H1 (cell line): ENCODE results near the gene KIF26A. TPM values are rescaled to one million over a fixed set of nuclear protein-coding genes. Genes with fewer than 3 reads are reported as not detected.
A peak's percentile ranks its signal among the peaks of the same experiment; 100 is the strongest.

ENCODE experiments used
- CTCF ChIA-PET: fragments of 300-600 bp; sonication (Branson Sonifier 250); formaldehyde crosslinking; loops from one replicate; lab custom pipeline; 2021; ENCODE audit not compliant: partially characterized antibody; lab: Charles Lee
- POLR2A ChIA-PET: fragments of 300-600 bp; sonication (Branson Sonifier 250); formaldehyde crosslinking; loops from one replicate; lab custom pipeline; 2021; ENCODE audit warnings: inconsistent platforms; ENCODE audit not compliant: partially characterized antibody; lab: Charles Lee
- DNase-seq, 2 experiments: peaks; one replicate each; pipeline versions ENCODE4 v3.0.0 to v3.0.0-alpha.2; 2010 to 2022; ENCODE audit warnings: low spot score in 2 of 2, low read depth in 1 of 2, mixed read lengths in 1 of 2
- FAIRE-seq: peaks from 2 replicates; lab custom pipeline; 2011; peaks lifted over from hg19 to GRCh38; lab: Jason Lieb, UNC
- H2AFZ ChIP-seq: 2 replicates; pipeline ENCODE4 v1.8.1; 2012; ENCODE audit warnings: low read length, inconsistent platforms
- H2AK5ac ChIP-seq: 2 replicates; pipeline ENCODE4 v1.6.1; 2013; ENCODE audit warnings: low read depth, low read length
- H2BK120ac ChIP-seq: replicated peaks from 2 replicates; pipeline ENCODE3; 2013; ENCODE audit warnings: low read depth, low read length, inconsistent platforms
- H2BK12ac ChIP-seq: 2 replicates; pipeline ENCODE4 v1.6.1; 2013; ENCODE audit warnings: low read depth, low read length
- H2BK15ac ChIP-seq: 2 replicates; pipeline ENCODE4 v1.6.1; 2013; ENCODE audit warnings: low read length
- H2BK20ac ChIP-seq: 2 replicates; pipeline ENCODE4 v1.6.1; 2013; ENCODE audit warnings: low read length
- H2BK5ac ChIP-seq: 2 replicates; pipeline ENCODE4 v1.6.1; 2013; ENCODE audit warnings: low read depth, low read length
- H3K14ac ChIP-seq: 2 replicates; pipeline ENCODE4 v1.6.1; 2013; ENCODE audit warnings: inconsistent platforms; ENCODE audit not compliant: insufficient read length
- H3K18ac ChIP-seq: 2 replicates; pipeline ENCODE4 v1.6.1; 2013; ENCODE audit warnings: low read length; ENCODE audit errors: extremely low read depth
- H3K23ac ChIP-seq: 2 replicates; pipeline ENCODE4 v1.6.1; 2013; ENCODE audit warnings: inconsistent platforms; ENCODE audit not compliant: insufficient read length
- H3K23me2 ChIP-seq: 2 replicates; pipeline ENCODE4 v1.6.1; 2013; ENCODE audit warnings: low read depth, low read length
- H3K27ac ChIP-seq: 2 replicates; pipeline ENCODE4 v1.6.1; 2011; ENCODE audit warnings: low read depth, low read length, inconsistent platforms
- H3K27me3 ChIP-seq, 4 experiments: replicated peaks in 1 of 4; 1 replicate in 1 of 4; 2 replicates in 3 of 4; pipeline versions ENCODE4 v1.6.1 to v1.8.1; 2011 to 2013; ENCODE audit warnings: low read length in 3 of 4, mild to moderate bottlenecking in 3 of 4, inconsistent platforms in 2 of 4, mixed read lengths in 2 of 4, moderate library complexity in 1 of 4; ENCODE audit not compliant: control insufficient read depth in 3 of 4, insufficient read depth in 3 of 4; ENCODE audit errors: extremely low read depth in 1 of 4
- H3K36me3 ChIP-seq, 4 experiments: 2 replicates each; pipeline versions ENCODE4 v1.6.1 to v1.8.1; 2011 to 2013; ENCODE audit warnings: mild to moderate bottlenecking in 4 of 4, low read length in 3 of 4, moderate library complexity in 2 of 4, control low read depth in 1 of 4, inconsistent platforms in 1 of 4; ENCODE audit not compliant: insufficient read depth in 4 of 4, control insufficient read depth in 2 of 4
- H3K4ac ChIP-seq: replicated peaks from 2 replicates; pipeline ENCODE3; 2013; ENCODE audit warnings: low read length, low read depth, mixed read lengths, inconsistent platforms; ENCODE audit not compliant: insufficient read length
- H3K4me1 ChIP-seq, 4 experiments: replicated peaks in 1 of 4; 1 replicate in 1 of 4; 2 replicates in 3 of 4; pipeline versions ENCODE4 v1.6.1 to v1.8.1; 2011 to 2013; ENCODE audit warnings: low read length in 3 of 4, inconsistent platforms in 2 of 4, mixed read lengths in 1 of 4; ENCODE audit not compliant: insufficient read depth in 4 of 4, control insufficient read depth in 3 of 4
- H3K4me2 ChIP-seq, 2 experiments: 2 replicates each; pipeline versions ENCODE4 v1.6.1 to v1.8.1; 2011 to 2013; ENCODE audit warnings: low read depth in 2 of 2, low read length in 2 of 2, control low read depth in 1 of 2, inconsistent platforms in 1 of 2, mild to moderate bottlenecking in 1 of 2; ENCODE audit not compliant: insufficient read depth in 1 of 2
- H3K4me3 ChIP-seq, 4 experiments: fragments of 200-600, 300-600 bp in 1 of 4; sonication (generic), shearing (Covaris generic), sonication (Bioruptor Twin) in 1 of 4; 2 replicates each; pipeline versions ENCODE4 v1.5.1 to v1.8.1; 2011 to 2016; ENCODE audit warnings: low read length in 4 of 4, low read depth in 3 of 4, control low read depth in 2 of 4, inconsistent platforms in 2 of 4, mild to moderate bottlenecking in 2 of 4, mixed read lengths in 1 of 4, moderate library complexity in 1 of 4; ENCODE audit not compliant: insufficient read depth in 2 of 4; ENCODE audit errors: extremely low read depth in 1 of 4
- H3K56ac ChIP-seq: replicated peaks from 2 replicates; pipeline ENCODE3; 2013; ENCODE audit warnings: low read depth, mild to moderate bottlenecking, mixed read lengths, low read length, inconsistent platforms; ENCODE audit not compliant: insufficient read length
- H3K79me1 ChIP-seq: 2 replicates; pipeline ENCODE4 v1.6.1; 2013; ENCODE audit warnings: low read depth, low read length, control low read depth
- H3K79me2 ChIP-seq, 2 experiments: 2 replicates each; pipeline versions ENCODE4 v1.6.1 to v1.8.1; 2012 to 2013; ENCODE audit warnings: low read length in 2 of 2, mild to moderate bottlenecking in 2 of 2, inconsistent platforms in 1 of 2; ENCODE audit not compliant: insufficient read depth in 2 of 2, control insufficient read depth in 1 of 2
- H3K9ac ChIP-seq, 4 experiments: replicated peaks in 1 of 4; 1 replicate in 1 of 4; 2 replicates in 3 of 4; pipeline versions ENCODE4 v1.6.1 to v1.8.1; 2011 to 2013; ENCODE audit warnings: low read depth in 3 of 4, low read length in 3 of 4, control low read depth in 2 of 4, mild to moderate bottlenecking in 2 of 4, moderate library complexity in 2 of 4, inconsistent platforms in 1 of 4; ENCODE audit errors: extremely low read depth in 1 of 4
- H3K9me3 ChIP-seq, 2 experiments: 2 replicates each; pipeline versions ENCODE4 v1.6.1 to v1.8.1; 2012 to 2013; ENCODE audit warnings: mild to moderate bottlenecking in 2 of 2, moderate library complexity in 2 of 2, control low read depth in 1 of 2, inconsistent platforms in 1 of 2, low read depth in 1 of 2, low read length in 1 of 2, mixed read lengths in 1 of 2; ENCODE audit not compliant: insufficient read depth in 2 of 2
- H4K20me1 ChIP-seq, 2 experiments: replicated peaks in 1 of 2; 2 replicates each; pipeline versions ENCODE3 to v1.8.1; 2011 to 2013; ENCODE audit warnings: inconsistent platforms in 2 of 2, low read length in 2 of 2, mild to moderate bottlenecking in 1 of 2; ENCODE audit not compliant: insufficient read depth in 2 of 2, control insufficient read depth in 1 of 2
- H4K5ac ChIP-seq: 2 replicates; pipeline ENCODE4 v1.6.1; 2013; ENCODE audit warnings: low read length, low read depth, mixed read lengths, inconsistent platforms; ENCODE audit not compliant: insufficient read length
- H4K8ac ChIP-seq: 2 replicates; pipeline ENCODE4 v1.8.0; 2013; ENCODE audit warnings: mild to moderate bottlenecking, moderate library complexity, low read length, inconsistent platforms; ENCODE audit not compliant: insufficient read depth; ENCODE audit errors: extremely low read depth
- H4K91ac ChIP-seq: replicated peaks from 2 replicates; pipeline ENCODE3; 2013; ENCODE audit warnings: low read length, mixed read lengths, inconsistent platforms; ENCODE audit not compliant: insufficient read length
- ATF2 ChIP-seq: IDR thresholded peaks from 2 replicates; pipeline ENCODE4 v1.6.1; 2012; ENCODE audit warnings: low read length, inconsistent platforms
- CBX8 ChIP-seq: fragments of 300-800, 300-1000 bp; sonication (generic); IDR thresholded peaks from 2 replicates; pipeline ENCODE4 v1.7.1; 2016; ENCODE audit warnings: low read depth, low read length, borderline replicate concordance
- EP300 ChIP-seq, 2 experiments: IDR thresholded peaks; 1 replicate in 1 of 2; 2 replicates in 1 of 2; pipeline ENCODE4 v1.6.1; 2011 to 2012; ENCODE audit warnings: low read depth in 2 of 2, low read length in 2 of 2, mild to moderate bottlenecking in 2 of 2, borderline replicate concordance in 1 of 2, inconsistent platforms in 1 of 2, moderate library complexity in 1 of 2
- EZH2 ChIP-seq: fragments of 200-600 bp; sonication (generic); IDR thresholded peaks from 2 replicates; pipeline ENCODE4 v1.7.1; 2012; ENCODE audit warnings: low read depth, mild to moderate bottlenecking, moderate library complexity, low read length, inconsistent platforms; ENCODE audit not compliant: severe bottlenecking
- GTF2F1 ChIP-seq: IDR thresholded peaks from 2 replicates; pipeline ENCODE4 v1.6.1; 2012; ENCODE audit warnings: low read depth, low read length, improper control_type of control experiment, borderline replicate concordance
- POLR2A ChIP-seq, 2 experiments: IDR thresholded peaks; 1 replicate in 1 of 2; 2 replicates in 1 of 2; pipeline ENCODE4 v1.6.1; 2011; ENCODE audit warnings: low read depth in 2 of 2, low read length in 2 of 2, mild to moderate bottlenecking in 2 of 2; ENCODE audit errors: control extremely low read depth in 1 of 2
- SP4 ChIP-seq: IDR thresholded peaks from 2 replicates; pipeline ENCODE4 v1.6.1; 2012; ENCODE audit warnings: low read length, inconsistent platforms
- TAF7 ChIP-seq: optimal IDR thresholded peaks from 2 replicates; pipeline ENCODE3; 2011; ENCODE audit warnings: low read depth, mild to moderate bottlenecking, inconsistent platforms, low read length, moderate library complexity, borderline replicate concordance
- WGBS, 2 experiments: shearing (Covaris generic) in 1 of 2; methylation state at CpG; one replicate each; pipeline versions ENCODE4 v1.1.6 to v1.1.7; 2013 to 2015; ENCODE audit warnings: low lambda C conversion rate in 2 of 2, mixed read lengths in 2 of 2, inconsistent platforms in 1 of 2, low coverage in 1 of 2, missing lambda C conversion rate in 1 of 2; ENCODE audit not compliant: insufficient replicate concordance in 2 of 2, insufficient coverage in 1 of 2, insufficient read length in 1 of 2; ENCODE audit errors: extremely low coverage in 1 of 2, missing lambda C conversion rate in 1 of 2; 5-methylcytosine and 5-hydroxymethylcytosine counted together
- polyA plus RNA-seq, 7 experiments: library from polyadenylated mRNA; depleted of rRNA in 3 of 7; stranded (reverse) in 5 of 7; unstranded in 2 of 7; fragments of >200 nt in 5 of 7; fragments of 200-250 nt in 2 of 7; gene quantifications; 1 replicate in 5 of 7; 2 replicates in 1 of 7; 4 replicates in 1 of 7; pipeline versions ENCODE4 v1.2.1 to v1.2.3, GENCODE V29; 2011 to 2013; ENCODE audit warnings: missing spikeins in 2 of 7, mixed read lengths in 2 of 7
- total RNA-seq: library from RNA; stranded (reverse); fragmentation: NEBNext Ultra II Directional; extraction: Animal tissue kit (Norgen Biotek cat#: 25700); gene quantifications from 2 replicates; pipeline ENCODE4 v1.2.1, GENCODE V29; 2021

Gene KIF26A
- total and polyA plus RNA-seq, 2 of the 8 experiments (the other 6 are each of a cell fraction or from before 2014, with no cell fraction given), result 11.5 to 41.6 TPM

GRCh38 chr14:104150136-104151025 is 12.0 kb downstream of the KIF26A start:
- peaks cover 9 to 73% of the 10 kb centered on the region in 2 experiments; a peak in 3 of 4 replicates for H3K79me2 ChIP-seq
- H3K36me3 ChIP-seq, result peaks cover 0 to 13% (median 9%) of the 10 kb centered on the region in 4 experiments; a peak in 4 of 8 replicates
- FAIRE-seq, result no peak
- peaks cover 0 to 39% (median 31%) of the 10 kb centered on the region in 4 experiments; a peak in 6 of 7 replicates for H3K4me1 ChIP-seq
- H3K27ac ChIP-seq, result no peak overlapping the region
- peaks cover 11 to 27% of the 10 kb centered on the region in 2 experiments for H4K20me1 ChIP-seq
- peak overlapping the region; percentile 57 for H4K5ac ChIP-seq
- CTCF ChIA-PET, result interaction anchor here (0.7 to 2.7 kb wide), 12 partner anchors 8 to 414 kb away, joined by 3 to 9 read pairs (median 3); no protein-coding TSS in a partner anchor
- peak overlapping the region; percentile 96 for H2BK120ac ChIP-seq
- H3K9ac ChIP-seq, result no peak overlapping the region
- no peak overlapping the region for H3K56ac ChIP-seq
- H3K4me3 ChIP-seq, result no peak overlapping the region
- H3K23me2 ChIP-seq, result no peaks in the 10 kb centered on the region; the same call in 1 of the 2 replicates
- no peaks in the 10 kb centered on the region for H3K27me3 ChIP-seq
- DNase-seq, result peak in 1 of 2 experiments; percentile 61
- peak overlapping the region; percentile 60; the same call in 1 of the 2 replicates for H2BK12ac ChIP-seq
- peaks cover 36% of the 10 kb centered on the region for H3K79me1 ChIP-seq
- H2BK5ac ChIP-seq, result peak overlapping the region; percentile 95; the same call in 1 of the 2 replicates
- POLR2A ChIA-PET, result interaction anchor here (0.7 to 1.0 kb wide), 3 partner anchors 8 to 34 kb away, joined by 3 to 4 read pairs (median 3); no protein-coding TSS in a partner anchor
- H2BK20ac ChIP-seq, result peak overlapping the region; percentile 48; the same call in 1 of the 2 replicates
- peak overlapping the region; percentile 98 for H4K91ac ChIP-seq
- H3K9me3 ChIP-seq, result no peaks in the 10 kb centered on the region
- no peak overlapping the region for H3K23ac ChIP-seq
- H3K4ac ChIP-seq, result peak overlapping the region; percentile 81
- no peak overlapping the region for H2AFZ ChIP-seq
- H3K14ac ChIP-seq, result no peak overlapping the region
- H2AK5ac ChIP-seq, result peak overlapping the region; percentile 96; the same call in 1 of the 2 replicates
- peak overlapping the region; percentile 87 for H3K18ac ChIP-seq
- peak overlapping the region; percentile 90 for H4K8ac ChIP-seq
- peak overlapping the region; percentile 81; the same call in 1 of the 2 replicates for H2BK15ac ChIP-seq
- peak overlapping the region; percentile 45 to 55; a peak in 3 of 4 replicates for H3K4me2 ChIP-seq
- 65% methylated on average over 14 of the region's 19 CpGs; no CpG with 5 or more reads in 1 of the 2 experiments for WGBS, 2 experiments
- no peak for TF ChIP-seq GTF2F1
- TF ChIP-seq ATF2, result no peak; the same call in 1 of the 2 replicates
- TF ChIP-seq CBX8, result no peak
- no peak for TF ChIP-seq EP300 (IDR thresholded peaks at IDR 0.05; ENCODE audit: borderline replicate concordance in 1 of 2, low read depth in 2 of 2, low read length in 2 of 2)
- TF ChIP-seq POLR2A (IDR thresholded peaks at IDR 0.05; ENCODE audit: control extremely low read depth in 1 of 2, low read depth in 2 of 2, low read length in 2 of 2), result no peak
- TF ChIP-seq TAF7, result no peak
- no peak for TF ChIP-seq SP4
- TF ChIP-seq EZH2, result no peak
